Keratinocyte (primary cell): Measurements from ENCODE around the gene DNAH17. TPM values are rescaled to one million over a fixed set of nuclear protein-coding genes. Genes with fewer than 3 reads are reported as not detected.

Source experiments
- DNase-seq: peaks from one replicate; pipeline ENCODE4 v3.0.0-alpha.2; 2011; ENCODE audit warnings: low read depth, missing footprints, low spot score
- FAIRE-seq: peaks from 2 replicates; lab custom pipeline; 2011; peaks lifted over from hg19 to GRCh38; lab: Jason Lieb, UNC
- H2AFZ ChIP-seq: 2 replicates; pipeline ENCODE4 v1.6.0; 2012; ENCODE audit warnings: low read length, control low read depth, inconsistent platforms; ENCODE audit not compliant: control insufficient read depth
- H3K27ac ChIP-seq: 2 replicates; pipeline ENCODE4 v1.5.1; 2011; ENCODE audit warnings: low read length; ENCODE audit not compliant: control insufficient read depth, insufficient read depth
- H3K27me3 ChIP-seq: 3 replicates; pipeline ENCODE4 v1.6.0; 2011; ENCODE audit warnings: low read length; ENCODE audit not compliant: control insufficient read depth, insufficient read depth; ENCODE audit errors: extremely low read depth
- H3K36me3 ChIP-seq, 2 experiments: 2 replicates in 1 of 2; 3 replicates in 1 of 2; pipeline ENCODE4 v1.5.1; 2011; ENCODE audit warnings: low read length in 2 of 2, mild to moderate bottlenecking in 1 of 2; ENCODE audit not compliant: control insufficient read depth in 2 of 2, insufficient read depth in 2 of 2; ENCODE audit errors: extremely low read depth in 1 of 2
- H3K4me1 ChIP-seq: 3 replicates; pipeline ENCODE4 v1.5.1; 2011; ENCODE audit warnings: low read length; ENCODE audit not compliant: control insufficient read depth, insufficient read depth; ENCODE audit errors: extremely low read depth
- H3K4me2 ChIP-seq: 3 replicates; pipeline ENCODE4 v1.6.0; 2011; ENCODE audit warnings: low read depth, low read length; ENCODE audit not compliant: control insufficient read depth, insufficient read depth; ENCODE audit errors: extremely low read depth
- H3K4me3 ChIP-seq, 3 experiments: fragments of 200-600 bp in 1 of 3; sonication (generic) in 1 of 3; 2 replicates in 2 of 3; 3 replicates in 1 of 3; pipeline ENCODE4 v1.5.1; 2011 to 2016; ENCODE audit warnings: low read length in 3 of 3, mild to moderate bottlenecking in 3 of 3, control low read depth in 2 of 3, inconsistent platforms in 1 of 3, low read depth in 1 of 3, mixed read lengths in 1 of 3, mixed run types in 1 of 3, moderate library complexity in 1 of 3; ENCODE audit not compliant: control insufficient read depth in 2 of 3, insufficient read depth in 2 of 3; ENCODE audit errors: extremely low read depth in 1 of 3
- H3K79me2 ChIP-seq: 2 replicates; pipeline ENCODE4 v1.6.0; 2012; ENCODE audit warnings: low read length; ENCODE audit not compliant: control insufficient read depth, insufficient read depth
- H3K9ac ChIP-seq: 3 replicates; pipeline ENCODE4 v1.6.0; 2011; ENCODE audit warnings: low read length; ENCODE audit not compliant: control insufficient read depth, insufficient read depth; ENCODE audit errors: extremely low read depth
- H3K9me1 ChIP-seq: 3 replicates; pipeline ENCODE4 v1.6.0; 2011; ENCODE audit warnings: low read length; ENCODE audit not compliant: control insufficient read depth, insufficient read depth; ENCODE audit errors: extremely low read depth
- H3K9me3 ChIP-seq: 2 replicates; pipeline ENCODE4 v1.5.1; 2012; ENCODE audit warnings: low read depth, low read length; ENCODE audit not compliant: control insufficient read depth
- H4K20me1 ChIP-seq: 3 replicates; pipeline ENCODE4 v1.6.0; 2011; ENCODE audit warnings: low read length; ENCODE audit not compliant: control insufficient read depth, insufficient read depth; ENCODE audit errors: extremely low read depth
- EZH2 ChIP-seq: IDR thresholded peaks from one replicate; pipeline ENCODE4 v1.6.1; 2012; ENCODE audit warnings: inconsistent platforms, mild to moderate bottlenecking, low read length, moderate library complexity
- dilution Hi-C: fragments of 300-500 bp; cut with MboI; formaldehyde crosslinking; loops from one replicate; pipeline ENCODE4 v1.7.0; 2020; ENCODE audit warnings: low sequenced_read_pairs; ENCODE audit not compliant: extremely low pct_ligation_motif_present
- polyA plus RNA-seq, 5 experiments: library from polyadenylated mRNA; depleted of rRNA in 3 of 5; stranded (reverse) in 3 of 5; stranded (forward) in 1 of 5; unstranded in 1 of 5; fragments of >200 nt; gene quantifications; 1 replicate in 1 of 5; 2 replicates in 3 of 5; 3 replicates in 1 of 5; pipeline versions ENCODE4 v1.2.1 to v1.2.3, GENCODE V29; 2011 to 2012; ENCODE audit warnings: missing spikeins in 2 of 5, low read depth in 1 of 5, low replicate concordance in 1 of 5
- TF ChIP-seq, protein P1 (sequence below), 3 experiments: IDR thresholded peaks in 1 of 3; conservative IDR thresholded peaks in 1 of 3; optimal IDR thresholded peaks in 1 of 3; 2 replicates in 2 of 3; 3 replicates in 1 of 3; pipeline versions ENCODE3 to v1.5.1; 2011; ENCODE audit warnings: low read length in 3 of 3, mild to moderate bottlenecking in 3 of 3, moderate library complexity in 2 of 3, control low read depth in 1 of 3, inconsistent platforms in 1 of 3; ENCODE audit not compliant: insufficient read depth in 2 of 3; ENCODE audit errors: extremely low read depth in 1 of 3

The DNAH17 gene
- polyA plus RNA-seq, 1 donor (not counting 4 experiments of a cell fraction or from before 2014, with no cell fraction given), result 0.16 TPM

- no peak overlapping the region for H3K27ac ChIP-seq
- H3K79me2 ChIP-seq, result no peaks in the 10 kb centered on the region
- H3K4me2 ChIP-seq, result no peak overlapping the region
- H2AFZ ChIP-seq, result no peak overlapping the region
- dilution Hi-C loops, result no loop called here
- FAIRE-seq, result no peak
- no peaks in the 10 kb centered on the region for H4K20me1 ChIP-seq
- H3K9me3 ChIP-seq, result no peaks in the 10 kb centered on the region
- no peak for DNase-seq
- no peaks in the 10 kb centered on the region for H3K27me3 ChIP-seq
- H3K4me3 ChIP-seq, result no peak overlapping the region
- H3K36me3 ChIP-seq, result no peaks in the 10 kb centered on the region
- no peaks in the 10 kb centered on the region for H3K9me1 ChIP-seq
- peaks cover 28% of the 10 kb centered on the region for H3K4me1 ChIP-seq
- no peak overlapping the region for H3K9ac ChIP-seq
- TF ChIP-seq, protein P1, sequence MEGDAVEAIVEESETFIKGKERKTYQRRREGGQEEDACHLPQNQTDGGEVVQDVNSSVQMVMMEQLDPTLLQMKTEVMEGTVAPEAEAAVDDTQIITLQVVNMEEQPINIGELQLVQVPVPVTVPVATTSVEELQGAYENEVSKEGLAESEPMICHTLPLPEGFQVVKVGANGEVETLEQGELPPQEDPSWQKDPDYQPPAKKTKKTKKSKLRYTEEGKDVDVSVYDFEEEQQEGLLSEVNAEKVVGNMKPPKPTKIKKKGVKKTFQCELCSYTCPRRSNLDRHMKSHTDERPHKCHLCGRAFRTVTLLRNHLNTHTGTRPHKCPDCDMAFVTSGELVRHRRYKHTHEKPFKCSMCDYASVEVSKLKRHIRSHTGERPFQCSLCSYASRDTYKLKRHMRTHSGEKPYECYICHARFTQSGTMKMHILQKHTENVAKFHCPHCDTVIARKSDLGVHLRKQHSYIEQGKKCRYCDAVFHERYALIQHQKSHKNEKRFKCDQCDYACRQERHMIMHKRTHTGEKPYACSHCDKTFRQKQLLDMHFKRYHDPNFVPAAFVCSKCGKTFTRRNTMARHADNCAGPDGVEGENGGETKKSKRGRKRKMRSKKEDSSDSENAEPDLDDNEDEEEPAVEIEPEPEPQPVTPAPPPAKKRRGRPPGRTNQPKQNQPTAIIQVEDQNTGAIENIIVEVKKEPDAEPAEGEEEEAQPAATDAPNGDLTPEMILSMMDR (optimal IDR thresholded peaks at IDR 0.05 in 1 of 3, IDR thresholded peaks at IDR 0.05 in 1 of 3, conservative IDR thresholded peaks at IDR 0.05 in 1 of 3; ENCODE audit: extremely low read depth in 1 of 3, insufficient read depth in 2 of 3, low read length in 3 of 3), result no peak
- TF ChIP-seq EZH2, result no peak
These were observed 11.2 kb upstream of the DNAH17 start for GRCh38 chr17:78588258-78589030.

- Histone ChIP-seq H2AFZ (no peak overlapping the region), H3K36me3 (no peaks in the 10 kb centered on the region), H3K79me2 (no peaks in the 10 kb centered on the region), H3K9ac (no peak overlapping the region), H4K20me1 (no peaks in the 10 kb centered on the region), H3K27me3 (no peaks in the 10 kb centered on the region), H3K9me3 (no peaks in the 10 kb centered on the region), H3K4me3 (no peak overlapping the region), H3K9me1 (no peaks in the 10 kb centered on the region), H3K27ac (no peak overlapping the region), H3K4me2 (no peak overlapping the region), H3K4me1 (peaks cover 6% of the 10 kb centered on the region)
- dilution Hi-C loops, result no loop called here
- no peak for TF ChIP-seq EZH2
- TF ChIP-seq, protein P1 (optimal IDR thresholded peaks at IDR 0.05 in 1 of 3, IDR thresholded peaks at IDR 0.05 in 1 of 3, conservative IDR thresholded peaks at IDR 0.05 in 1 of 3; ENCODE audit: extremely low read depth in 1 of 3, insufficient read depth in 2 of 3, low read length in 3 of 3), result no peak
- DNase-seq, result no peak
- FAIRE-seq, result no peak
These were observed 7.9 kb upstream of the DNAH17 start for GRCh38 chr17:78585006-78585630.
